ENCODE data around the gene IQCM.
"Not testable (repeated sequence)": the region's sequence is repeated elsewhere in the genome, so short reads cannot be mapped to it uniquely, and the experiment has no call there.

IQCM gene

DNA sequence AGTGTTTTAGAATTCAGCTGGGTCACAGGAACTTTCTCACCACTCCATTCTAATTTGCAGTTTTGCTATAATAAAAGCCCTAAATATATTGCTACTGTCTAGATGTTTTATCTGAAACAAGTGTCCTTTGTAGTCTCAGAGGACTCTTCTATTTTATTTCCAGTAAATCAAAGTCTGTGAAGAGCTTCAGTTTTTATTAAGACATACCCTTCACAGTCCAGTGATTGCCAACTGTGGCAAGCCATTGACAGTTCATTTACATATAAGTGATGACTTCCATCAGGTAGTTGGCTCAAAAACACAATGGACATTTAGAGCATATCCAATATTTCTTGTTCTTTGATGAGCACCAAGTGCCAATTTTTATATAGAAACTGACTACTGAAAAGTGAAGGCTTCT lies 466.1 kb downstream of the IQCM start:
- DNase-seq (ENCODE audit: low spot score in 2 of 2) (no peak), ATAC-seq (ENCODE audit: low read depth) (no peak)
- no peaks in the 10 kb centered on the region for H3K27me3 Mint-ChIP-seq
- H3K36me3 Mint-ChIP-seq: no peaks in the 10 kb centered on the region
- peaks cover 4% of the 10 kb centered on the region for H3K9me3 Mint-ChIP-seq
- no peak overlapping the region for H3K27ac Mint-ChIP-seq
- no peaks in the 10 kb centered on the region for H3K4me1 Mint-ChIP-seq
- H3K4me3 Mint-ChIP-seq: no peak overlapping the region

- H3K9me3 Mint-ChIP-seq: no peaks in the 10 kb centered on the region
- no peak for ATAC-seq (ENCODE audit: low read depth)
These were observed 468.5 kb downstream of the IQCM start for GRCh38 chr4:149347139-149347538.

GRCh38 chr4:149345424-149345823 lies 470.2 kb downstream of the IQCM start:
- H3K4me1 Mint-ChIP-seq: no peaks in the 10 kb centered on the region
- H3K4me3 Mint-ChIP-seq: no peak overlapping the region
- H3K36me3 Mint-ChIP-seq: no peaks in the 10 kb centered on the region
- ATAC-seq (ENCODE audit: low read depth) (no peak), DNase-seq (ENCODE audit: low spot score in 2 of 2) (no peak)
- no peaks in the 10 kb centered on the region for H3K9me3 Mint-ChIP-seq
- H3K27ac Mint-ChIP-seq: no peak overlapping the region
- no peaks in the 10 kb centered on the region for H3K27me3 Mint-ChIP-seq

More at GRCh38 chr4:149347139-149347538, 468.5 kb downstream of the IQCM start:
- H3K27ac Mint-ChIP-seq: no peak overlapping the region
- H3K36me3 Mint-ChIP-seq: no peaks in the 10 kb centered on the region
- DNase-seq (ENCODE audit: low spot score in 2 of 2): no peak
- no peak overlapping the region for H3K4me3 Mint-ChIP-seq
- no peaks in the 10 kb centered on the region for H3K4me1 Mint-ChIP-seq
- H3K27me3 Mint-ChIP-seq: no peaks in the 10 kb centered on the region

- Mint-ChIP-seq H3K4me3 (no peak overlapping the region), H3K4me1 (no peaks in the 10 kb centered on the region), H3K27me3 (no peaks in the 10 kb centered on the region), H3K27ac (no peak overlapping the region), H3K9me3 (peaks cover 2% of the 10 kb centered on the region), H3K36me3 (no peaks in the 10 kb centered on the region)
- DNase-seq (ENCODE audit: low spot score in 2 of 2) (no peak), ATAC-seq (ENCODE audit: low read depth) (no peak)
These were observed 471.2 kb downstream of the IQCM start for GRCh38 chr4:149344436-149344835.

DNA sequence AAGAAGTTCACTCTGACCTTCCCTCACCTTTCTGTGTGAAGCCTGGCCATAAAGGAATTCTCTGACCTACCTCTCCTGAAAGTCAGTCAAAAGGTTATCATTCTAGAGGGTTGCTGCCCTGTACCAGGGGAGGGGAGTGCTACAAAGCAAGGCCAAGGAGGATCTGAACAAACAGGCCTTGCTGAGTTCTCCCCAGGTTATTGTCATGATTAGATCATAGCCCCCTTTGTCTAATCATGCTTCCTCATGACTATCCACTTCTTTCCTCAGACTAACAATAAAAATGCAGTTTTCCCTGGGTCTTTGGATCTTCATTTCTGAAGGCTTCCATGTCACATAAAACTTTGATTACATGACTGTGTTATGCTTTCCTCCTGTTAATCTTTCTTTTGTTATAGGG lies 472.0 kb downstream of the IQCM start:
- no peak for DNase-seq (ENCODE audit: low spot score in 2 of 2)
- Mint-ChIP-seq H3K27me3 (no peaks in the 10 kb centered on the region), H3K27ac (no peak overlapping the region), H3K9me3 (peaks cover 4% of the 10 kb centered on the region), H3K4me1 (no peaks in the 10 kb centered on the region), H3K36me3 (no peaks in the 10 kb centered on the region), H3K4me3 (no peak overlapping the region)
- no peak for ATAC-seq (ENCODE audit: low read depth)

GRCh38 chr4:149341117-149341516 lies 474.5 kb downstream of the IQCM start:
- not testable (repeated sequence) for H3K4me3 Mint-ChIP-seq; DNase-seq (ENCODE audit: low spot score in 2 of 2); H3K27me3 Mint-ChIP-seq; H3K9me3 Mint-ChIP-seq; H3K27ac Mint-ChIP-seq; H3K36me3 Mint-ChIP-seq; H3K4me1 Mint-ChIP-seq; ATAC-seq (ENCODE audit: low read depth)

- Mint-ChIP-seq H3K9me3 (peaks cover 4% of the 10 kb centered on the region), H3K4me3 (no peak overlapping the region), H3K27ac (no peak overlapping the region), H3K4me1 (no peaks in the 10 kb centered on the region), H3K27me3 (no peaks in the 10 kb centered on the region), H3K36me3 (no peaks in the 10 kb centered on the region)
- no peak for ATAC-seq (ENCODE audit: low read depth)
- no peak for DNase-seq (ENCODE audit: low spot score in 2 of 2)
These were observed 487.5 kb downstream of the IQCM start for GRCh38 chr4:149328161-149328560.

DNA sequence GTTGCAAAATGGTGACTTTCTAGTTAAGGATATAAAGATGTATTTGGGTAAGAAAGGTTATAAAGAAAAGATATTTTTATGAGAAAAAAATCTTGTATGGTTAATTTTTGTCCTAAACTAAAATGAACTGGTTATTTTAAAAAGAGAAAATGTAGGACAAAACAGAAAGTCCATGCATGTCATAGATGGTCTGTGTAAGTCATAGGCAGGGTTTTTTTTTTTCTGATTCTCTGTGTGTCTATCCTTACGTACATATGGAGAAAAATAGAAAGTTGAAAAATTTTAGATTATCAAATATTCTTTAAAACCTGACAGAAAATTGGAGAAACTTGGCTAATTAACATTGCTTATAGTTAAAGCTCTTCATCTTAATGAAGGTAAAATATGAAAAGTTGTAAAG lies 493.4 kb downstream of the IQCM start:
- H3K27me3 Mint-ChIP-seq: no peaks in the 10 kb centered on the region
- H3K36me3 Mint-ChIP-seq: no peaks in the 10 kb centered on the region
- H3K4me3 Mint-ChIP-seq: no peak overlapping the region
- peaks cover 8% of the 10 kb centered on the region for H3K9me3 Mint-ChIP-seq
- no peak for ATAC-seq (ENCODE audit: low read depth)
- no peak for DNase-seq (ENCODE audit: low spot score in 2 of 2)
- H3K4me1 Mint-ChIP-seq: no peaks in the 10 kb centered on the region
- H3K27ac Mint-ChIP-seq: no peak overlapping the region

- Mint-ChIP-seq H3K27ac (no peak overlapping the region), H3K36me3 (no peaks in the 10 kb centered on the region), H3K4me3 (no peak overlapping the region), H3K27me3 (no peaks in the 10 kb centered on the region), H3K4me1 (no peaks in the 10 kb centered on the region), H3K9me3 (peaks cover 8% of the 10 kb centered on the region)
- no peak for DNase-seq (ENCODE audit: low spot score in 2 of 2)
- ATAC-seq (ENCODE audit: low read depth): no peak
These were observed 494.2 kb downstream of the IQCM start for GRCh38 chr4:149321438-149321837.

GRCh38 chr4:149311076-149311475 lies 504.6 kb downstream of the IQCM start:
- peaks cover 8% of the 10 kb centered on the region for H3K9me3 Mint-ChIP-seq
- H3K27me3 Mint-ChIP-seq: no peaks in the 10 kb centered on the region
- ATAC-seq (ENCODE audit: low read depth) (no peak), DNase-seq (ENCODE audit: low spot score in 2 of 2) (no peak)
- H3K27ac Mint-ChIP-seq: no peak overlapping the region
- no peaks in the 10 kb centered on the region for H3K4me1 Mint-ChIP-seq
- H3K4me3 Mint-ChIP-seq: no peak overlapping the region
- no peaks in the 10 kb centered on the region for H3K36me3 Mint-ChIP-seq

DNA sequence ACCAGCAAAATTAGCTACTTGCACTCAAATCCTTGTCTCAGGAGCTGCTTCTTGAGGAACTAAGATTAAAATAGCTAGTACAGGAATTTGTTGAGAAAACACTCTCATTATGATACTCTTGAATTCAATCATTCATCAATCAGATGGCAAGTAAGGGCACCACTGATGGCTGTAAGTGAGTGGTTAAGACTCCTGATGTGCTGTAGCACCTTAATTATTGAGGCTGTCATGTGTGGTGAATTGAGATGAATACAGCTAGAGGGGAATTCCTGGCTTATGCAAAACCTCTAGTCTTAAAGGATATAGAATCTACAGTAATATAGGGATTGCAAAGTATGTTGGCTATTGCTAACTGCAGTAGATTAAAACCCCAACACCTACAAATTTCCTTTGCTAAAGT lies 509.1 kb downstream of the IQCM start:
- Mint-ChIP-seq H3K4me1 (no peaks in the 10 kb centered on the region), H3K36me3 (no peaks in the 10 kb centered on the region), H3K27ac (no peak overlapping the region), H3K9me3 (peaks cover 5% of the 10 kb centered on the region), H3K4me3 (no peak overlapping the region), H3K27me3 (no peaks in the 10 kb centered on the region)
- DNase-seq (ENCODE audit: low spot score in 2 of 2) (no peak), ATAC-seq (ENCODE audit: low read depth) (no peak)
